Lung (tissue), 12 donors: Measurements from ENCODE around the gene KRT6A. TPM values are rescaled to one million over a fixed set of nuclear protein-coding genes. Genes with fewer than 3 reads are reported as not detected.

Experiments used
- ATAC-seq: fragments of 200-7000 bp; cut with Tn5 transposase; one replicate; pipeline ENCODE4 v1.9.1; 2020; ENCODE audit warnings: moderate number of reproducible peaks; ENCODE audit not compliant: insufficient read depth, low FRiP score
- DNase-seq, 3 donors: peaks; one replicate each; pipeline ENCODE4 v3.0.0-alpha.2; 2013 to 2017
- H3K27ac ChIP-seq, 2 donors: one replicate each; pipeline ENCODE4 v1.5.1; 2013; ENCODE audit warnings: mild to moderate bottlenecking in 2 of 2, moderate library complexity in 2 of 2, control low read depth in 1 of 2, inconsistent platforms in 1 of 2, low read depth in 1 of 2, low read length in 1 of 2
- H3K27me3 ChIP-seq, 3 donors: one replicate each; pipeline ENCODE4 v1.5.1; 2013; ENCODE audit warnings: low read length in 2 of 3; ENCODE audit not compliant: control insufficient read depth in 3 of 3, insufficient read depth in 3 of 3
- H3K36me3 ChIP-seq, 4 donors: one replicate each; pipeline ENCODE4 v1.5.1; 2013; ENCODE audit warnings: low read length in 4 of 4, mild to moderate bottlenecking in 1 of 4, moderate library complexity in 1 of 4; ENCODE audit not compliant: control insufficient read depth in 4 of 4, insufficient read depth in 4 of 4
- H3K4me1 ChIP-seq, 5 donors: one replicate each; pipeline ENCODE4 v1.5.1; 2013; ENCODE audit warnings: low read length in 5 of 5, mild to moderate bottlenecking in 2 of 5, moderate library complexity in 1 of 5; ENCODE audit not compliant: control insufficient read depth in 5 of 5, insufficient read depth in 5 of 5
- H3K4me3 ChIP-seq: one replicate; pipeline ENCODE4 v1.5.1; 2013; ENCODE audit warnings: mild to moderate bottlenecking, control low read depth, moderate library complexity
- H3K9ac ChIP-seq, 2 donors: one replicate each; pipeline ENCODE4 v1.5.1; 2013; ENCODE audit warnings: low read length in 2 of 2, control low read depth in 1 of 2; ENCODE audit not compliant: insufficient read depth in 1 of 2
- H3K9me3 ChIP-seq, 4 donors: one replicate each; pipeline ENCODE4 v1.5.1; 2013; ENCODE audit warnings: low read length in 3 of 4, mild to moderate bottlenecking in 1 of 4, moderate library complexity in 1 of 4; ENCODE audit not compliant: control insufficient read depth in 4 of 4, insufficient read depth in 3 of 4
- WGBS, 2 donors: extraction: QIAGEN DNeasy Blood & Tissue Kit; methylation state at CpG; one replicate each; pipeline ENCODE4 v1.1.7; 2013; 5-methylcytosine and 5-hydroxymethylcytosine counted together
- polyA plus RNA-seq, 2 donors: library from polyadenylated mRNA; stranded (reverse); fragments of 200-250 nt; gene quantifications; one replicate each; pipeline ENCODE4 v1.2.1, GENCODE V29; 2013
- total RNA-seq, 2 donors: library from RNA; depleted of rRNA in 1 of 2; stranded (reverse); fragments of >200 nt in 1 of 2; gene quantifications; one replicate each; pipeline ENCODE4 v1.2.1, GENCODE V29; 2014 to 2021
- TF ChIP-seq, protein P1 (sequence below): IDR thresholded peaks from 2 replicates; pipeline ENCODE4 v1.5.1; 2012; ENCODE audit warnings: mild to moderate bottlenecking; ENCODE audit errors: control extremely low read depth, extremely low read depth
- donor health status: control.
- donor health status: control.
- donor health status: Bipolar disorder and iron deficiency.
- donor health status: healthy.
- donor health status: DM: yes; HTN: yes; CAD: no.

KRT6A gene
- total and polyA plus RNA-seq, 4 donors = 0.65 to 46.8 (median 7.3) TPM

DNA sequence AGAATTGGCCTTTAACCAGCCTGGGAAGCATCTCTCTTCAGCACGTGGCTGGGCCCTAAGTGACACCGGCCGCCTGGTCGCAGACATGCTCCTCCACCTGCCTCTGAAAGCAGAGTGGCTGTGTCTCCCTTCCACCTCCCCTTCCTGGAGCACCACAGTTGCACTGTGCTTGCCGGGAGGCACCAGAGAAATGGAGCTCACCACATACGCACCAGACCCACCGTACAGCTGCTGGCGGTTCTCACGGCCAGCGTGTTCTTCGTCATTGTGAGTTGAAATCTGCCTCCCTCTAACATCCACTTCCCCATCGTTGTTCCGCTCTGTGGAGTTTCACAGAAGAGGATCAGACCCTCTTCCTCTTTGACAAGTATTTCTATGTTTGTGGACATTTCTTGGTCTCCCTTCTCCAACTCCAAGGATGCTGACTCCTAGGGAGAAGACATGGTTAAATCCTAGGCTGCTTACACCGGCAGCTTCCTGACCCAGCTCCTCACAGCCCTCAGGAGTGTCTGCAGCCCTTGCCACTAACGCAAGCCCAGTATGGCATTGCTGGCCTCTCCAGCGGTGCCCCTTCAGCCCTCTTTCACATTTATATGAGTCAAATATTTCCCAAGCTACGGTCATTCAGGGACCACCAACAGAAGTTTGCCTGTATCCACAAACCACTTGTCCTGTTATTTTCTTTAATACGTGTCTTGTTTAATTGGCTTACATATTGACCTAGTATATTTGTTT, 38.7 kb upstream of the KRT6A start:
- 59 to 65% methylated on average over 18 of the region's 18 CpGs for WGBS, 2 donors

DNA sequence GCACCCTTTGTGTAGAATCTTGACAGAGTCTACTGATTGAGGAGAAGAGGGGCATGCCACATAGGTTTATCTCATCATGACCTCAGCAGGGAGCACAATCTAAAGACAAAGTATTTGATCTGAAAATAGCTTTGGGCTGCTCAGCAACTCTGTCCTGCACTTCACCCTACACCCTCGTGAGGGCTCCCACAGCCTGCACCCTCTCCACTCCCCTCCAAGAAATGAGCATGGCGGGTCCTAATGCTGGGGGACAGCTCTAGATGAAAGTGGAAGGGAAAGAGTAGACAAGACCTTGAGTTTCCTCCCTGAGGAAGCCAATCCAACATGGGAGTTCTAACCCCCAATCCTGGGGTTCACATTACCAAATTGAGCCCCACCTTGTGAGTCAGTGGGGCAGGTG, 37.8 kb upstream of the KRT6A start:
- WGBS, 2 donors = 90% methylated on average over 2 of the region's 2 CpGs
- TF ChIP-seq, protein P1, sequence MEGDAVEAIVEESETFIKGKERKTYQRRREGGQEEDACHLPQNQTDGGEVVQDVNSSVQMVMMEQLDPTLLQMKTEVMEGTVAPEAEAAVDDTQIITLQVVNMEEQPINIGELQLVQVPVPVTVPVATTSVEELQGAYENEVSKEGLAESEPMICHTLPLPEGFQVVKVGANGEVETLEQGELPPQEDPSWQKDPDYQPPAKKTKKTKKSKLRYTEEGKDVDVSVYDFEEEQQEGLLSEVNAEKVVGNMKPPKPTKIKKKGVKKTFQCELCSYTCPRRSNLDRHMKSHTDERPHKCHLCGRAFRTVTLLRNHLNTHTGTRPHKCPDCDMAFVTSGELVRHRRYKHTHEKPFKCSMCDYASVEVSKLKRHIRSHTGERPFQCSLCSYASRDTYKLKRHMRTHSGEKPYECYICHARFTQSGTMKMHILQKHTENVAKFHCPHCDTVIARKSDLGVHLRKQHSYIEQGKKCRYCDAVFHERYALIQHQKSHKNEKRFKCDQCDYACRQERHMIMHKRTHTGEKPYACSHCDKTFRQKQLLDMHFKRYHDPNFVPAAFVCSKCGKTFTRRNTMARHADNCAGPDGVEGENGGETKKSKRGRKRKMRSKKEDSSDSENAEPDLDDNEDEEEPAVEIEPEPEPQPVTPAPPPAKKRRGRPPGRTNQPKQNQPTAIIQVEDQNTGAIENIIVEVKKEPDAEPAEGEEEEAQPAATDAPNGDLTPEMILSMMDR = no peak
- DNase-seq = no peak

More for the DNA sequence above, 38.7 kb upstream of the KRT6A start:
- no peak overlapping the region for H3K4me3 ChIP-seq
- no peak for ATAC-seq
- H3K9ac ChIP-seq = no peak overlapping the region
- no peak overlapping the region for H3K27ac ChIP-seq
- no peaks in the 10 kb centered on the region for H3K9me3 ChIP-seq
- DNase-seq = no peak
- no peaks in the 10 kb centered on the region for H3K4me1 ChIP-seq
- no peaks in the 10 kb centered on the region for H3K27me3 ChIP-seq
- TF ChIP-seq, protein P1 = no peak
- H3K36me3 ChIP-seq = no peaks in the 10 kb centered on the region

DNA sequence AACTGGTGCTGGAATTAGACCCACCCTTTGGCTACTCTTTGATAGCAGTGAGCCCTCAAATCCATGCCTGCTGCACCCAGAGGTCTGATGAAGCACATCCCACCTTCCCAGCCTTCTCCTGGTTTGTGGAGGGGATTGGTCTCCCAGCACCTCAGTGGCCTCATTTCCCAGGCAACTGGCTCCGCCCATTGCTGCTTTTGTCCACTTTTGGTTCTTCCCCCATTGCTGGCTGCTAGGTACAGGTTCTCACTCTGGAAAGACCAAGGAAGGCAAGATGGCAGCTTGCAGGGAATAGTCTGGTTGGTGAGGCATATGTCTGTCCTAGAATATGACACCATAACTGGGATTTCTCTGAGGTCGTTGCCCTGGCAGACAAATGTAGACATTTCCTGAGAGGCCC, 37.3 kb upstream of the KRT6A start:
- 68% methylated on average over 2 of the region's 2 CpGs for WGBS, 2 donors
- TF ChIP-seq, protein P1 = no peak
- Histone ChIP-seq H3K9ac (no peak overlapping the region), H3K27ac (no peak overlapping the region), H3K4me1 (no peaks in the 10 kb centered on the region), H3K4me3 (no peak overlapping the region), H3K9me3 (no peaks in the 10 kb centered on the region), H3K36me3 (no peaks in the 10 kb centered on the region), H3K27me3 (no peaks in the 10 kb centered on the region)
- no peak for ATAC-seq
- no peak for DNase-seq

More for the DNA sequence above, 37.8 kb upstream of the KRT6A start:
- Histone ChIP-seq H3K9me3 (no peaks in the 10 kb centered on the region), H3K9ac (no peak overlapping the region), H3K27me3 (no peaks in the 10 kb centered on the region), H3K36me3 (no peaks in the 10 kb centered on the region), H3K4me3 (no peak overlapping the region), H3K4me1 (no peaks in the 10 kb centered on the region), H3K27ac (no peak overlapping the region)
- no peak for ATAC-seq

DNA sequence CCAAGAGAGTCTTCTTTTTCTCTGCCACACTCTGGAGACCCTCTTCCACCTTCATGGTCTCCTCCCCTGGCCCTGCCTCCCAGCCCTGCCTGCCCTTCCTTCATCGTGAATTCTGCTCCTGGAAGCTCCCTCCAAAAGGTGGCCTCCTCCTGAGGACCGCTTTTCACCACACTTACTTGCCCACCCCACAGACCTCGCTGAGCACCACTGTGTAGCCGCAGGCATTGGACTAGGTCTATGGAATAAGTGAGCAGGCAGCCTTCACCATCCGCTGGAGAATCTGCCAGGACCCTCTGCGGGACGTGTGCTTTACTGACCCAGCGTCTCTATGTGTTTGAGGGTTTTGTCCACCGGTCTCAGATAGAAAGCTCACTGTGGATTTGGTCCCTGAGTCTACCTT, 36.8 kb upstream of the KRT6A start:
- H3K9ac ChIP-seq = no peak overlapping the region
- no peaks in the 10 kb centered on the region for H3K9me3 ChIP-seq
- H3K4me3 ChIP-seq = no peak overlapping the region
- H3K4me1 ChIP-seq = no peaks in the 10 kb centered on the region
- DNase-seq (no peak), ATAC-seq (no peak)
- WGBS, 2 donors = 92 to 94% methylated on average over 9 of the region's 9 CpGs
- no peak overlapping the region for H3K27ac ChIP-seq
- H3K27me3 ChIP-seq = no peaks in the 10 kb centered on the region
- TF ChIP-seq, protein P1 = no peak
- H3K36me3 ChIP-seq = no peaks in the 10 kb centered on the region
